ENCODE measurements around the gene PDLIM3.

The PDLIM3 gene

GRCh38 chr4:185580699-185581098 is 45.4 kb upstream of the PDLIM3 start:
- H3K27me3 ChIP-seq (ENCODE audit: low read length): no peaks in the 10 kb centered on the region
- no peak overlapping the region for H3K9ac ChIP-seq (ENCODE audit: low read length)
- H2AFZ ChIP-seq (ENCODE audit: low read depth, low read length, severe bottlenecking): no peak overlapping the region
- peaks cover 27% of the 10 kb centered on the region for H3F3A ChIP-seq (ENCODE audit: insufficient read depth)
- no peaks in the 10 kb centered on the region for H4K20me1 ChIP-seq (ENCODE audit: low read depth, low read length)
- H3K4me3 ChIP-seq (ENCODE audit: insufficient read depth, low read length, poor library complexity, severe bottlenecking): no peak overlapping the region
- H3K4me2 ChIP-seq (ENCODE audit: low read depth, low read length, poor library complexity, severe bottlenecking): no peak overlapping the region
- TF ChIP-seq EZH2phosphoT487 (conservative IDR thresholded peaks at IDR 0.05; ENCODE audit: low read length): no peak
- TF ChIP-seq, protein P1, sequence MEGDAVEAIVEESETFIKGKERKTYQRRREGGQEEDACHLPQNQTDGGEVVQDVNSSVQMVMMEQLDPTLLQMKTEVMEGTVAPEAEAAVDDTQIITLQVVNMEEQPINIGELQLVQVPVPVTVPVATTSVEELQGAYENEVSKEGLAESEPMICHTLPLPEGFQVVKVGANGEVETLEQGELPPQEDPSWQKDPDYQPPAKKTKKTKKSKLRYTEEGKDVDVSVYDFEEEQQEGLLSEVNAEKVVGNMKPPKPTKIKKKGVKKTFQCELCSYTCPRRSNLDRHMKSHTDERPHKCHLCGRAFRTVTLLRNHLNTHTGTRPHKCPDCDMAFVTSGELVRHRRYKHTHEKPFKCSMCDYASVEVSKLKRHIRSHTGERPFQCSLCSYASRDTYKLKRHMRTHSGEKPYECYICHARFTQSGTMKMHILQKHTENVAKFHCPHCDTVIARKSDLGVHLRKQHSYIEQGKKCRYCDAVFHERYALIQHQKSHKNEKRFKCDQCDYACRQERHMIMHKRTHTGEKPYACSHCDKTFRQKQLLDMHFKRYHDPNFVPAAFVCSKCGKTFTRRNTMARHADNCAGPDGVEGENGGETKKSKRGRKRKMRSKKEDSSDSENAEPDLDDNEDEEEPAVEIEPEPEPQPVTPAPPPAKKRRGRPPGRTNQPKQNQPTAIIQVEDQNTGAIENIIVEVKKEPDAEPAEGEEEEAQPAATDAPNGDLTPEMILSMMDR (IDR thresholded peaks at IDR 0.05; ENCODE audit: insufficient read depth, low read length, poor library complexity, severe bottlenecking): no peak
- no peaks in the 10 kb centered on the region for H3K36me3 ChIP-seq (ENCODE audit: low read length)
- no peaks in the 10 kb centered on the region for H3K9me2 ChIP-seq (replicated peaks; ENCODE audit: insufficient read depth, low read length)
- H3K27ac ChIP-seq (ENCODE audit: low read depth, low read length): no peak overlapping the region
- peaks cover 8% of the 10 kb centered on the region; the same call in 1 of the 2 replicates for H3K79me2 ChIP-seq (ENCODE audit: insufficient read depth, low read length)
- H3K9me3 ChIP-seq (ENCODE audit: insufficient read depth, low read length): no peaks in the 10 kb centered on the region

DNA sequence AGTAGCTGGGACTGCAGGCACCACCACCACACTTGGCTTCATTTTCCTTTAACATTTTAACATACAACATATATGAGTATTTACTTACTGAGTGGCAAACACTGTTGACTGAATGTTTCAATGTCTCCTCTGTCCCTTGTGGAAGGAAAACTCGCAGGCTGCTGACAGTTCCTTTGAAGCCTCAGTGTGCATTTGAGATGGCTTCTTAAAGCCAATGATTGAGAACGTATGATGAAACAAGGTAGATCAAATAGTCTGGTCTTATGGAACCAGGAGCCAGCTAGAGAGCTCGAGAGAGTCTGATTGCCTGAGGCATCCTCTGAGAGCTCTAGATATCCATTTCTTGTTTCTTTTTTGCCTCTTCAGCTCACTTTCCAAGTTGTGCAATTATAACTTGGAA is 43.0 kb upstream of the PDLIM3 start:
- TF ChIP-seq, protein P1 (IDR thresholded peaks at IDR 0.05; ENCODE audit: insufficient read depth, low read length, poor library complexity, severe bottlenecking): no peak
- TF ChIP-seq EZH2phosphoT487 (conservative IDR thresholded peaks at IDR 0.05; ENCODE audit: low read length): no peak
- H3K36me3 ChIP-seq (ENCODE audit: low read length): no peaks in the 10 kb centered on the region
- H3K9me2 ChIP-seq (replicated peaks; ENCODE audit: insufficient read depth, low read length): no peaks in the 10 kb centered on the region
- H3K9me3 ChIP-seq (ENCODE audit: insufficient read depth, low read length): no peaks in the 10 kb centered on the region
- H3K27ac ChIP-seq (ENCODE audit: low read depth, low read length): no peak overlapping the region
- no peak overlapping the region for H3K4me2 ChIP-seq (ENCODE audit: low read depth, low read length, poor library complexity, severe bottlenecking)
- peaks cover 10% of the 10 kb centered on the region for H3F3A ChIP-seq (ENCODE audit: insufficient read depth)
- H3K9ac ChIP-seq (ENCODE audit: low read length): no peak overlapping the region
- no peaks in the 10 kb centered on the region for H4K20me1 ChIP-seq (ENCODE audit: low read depth, low read length)
- H3K79me2 ChIP-seq (ENCODE audit: insufficient read depth, low read length): no peaks in the 10 kb centered on the region
- no peak overlapping the region for H3K4me3 ChIP-seq (ENCODE audit: insufficient read depth, low read length, poor library complexity, severe bottlenecking)
- H3K27me3 ChIP-seq (ENCODE audit: low read length): no peaks in the 10 kb centered on the region
- no peak overlapping the region for H2AFZ ChIP-seq (ENCODE audit: low read depth, low read length, severe bottlenecking)

DNA sequence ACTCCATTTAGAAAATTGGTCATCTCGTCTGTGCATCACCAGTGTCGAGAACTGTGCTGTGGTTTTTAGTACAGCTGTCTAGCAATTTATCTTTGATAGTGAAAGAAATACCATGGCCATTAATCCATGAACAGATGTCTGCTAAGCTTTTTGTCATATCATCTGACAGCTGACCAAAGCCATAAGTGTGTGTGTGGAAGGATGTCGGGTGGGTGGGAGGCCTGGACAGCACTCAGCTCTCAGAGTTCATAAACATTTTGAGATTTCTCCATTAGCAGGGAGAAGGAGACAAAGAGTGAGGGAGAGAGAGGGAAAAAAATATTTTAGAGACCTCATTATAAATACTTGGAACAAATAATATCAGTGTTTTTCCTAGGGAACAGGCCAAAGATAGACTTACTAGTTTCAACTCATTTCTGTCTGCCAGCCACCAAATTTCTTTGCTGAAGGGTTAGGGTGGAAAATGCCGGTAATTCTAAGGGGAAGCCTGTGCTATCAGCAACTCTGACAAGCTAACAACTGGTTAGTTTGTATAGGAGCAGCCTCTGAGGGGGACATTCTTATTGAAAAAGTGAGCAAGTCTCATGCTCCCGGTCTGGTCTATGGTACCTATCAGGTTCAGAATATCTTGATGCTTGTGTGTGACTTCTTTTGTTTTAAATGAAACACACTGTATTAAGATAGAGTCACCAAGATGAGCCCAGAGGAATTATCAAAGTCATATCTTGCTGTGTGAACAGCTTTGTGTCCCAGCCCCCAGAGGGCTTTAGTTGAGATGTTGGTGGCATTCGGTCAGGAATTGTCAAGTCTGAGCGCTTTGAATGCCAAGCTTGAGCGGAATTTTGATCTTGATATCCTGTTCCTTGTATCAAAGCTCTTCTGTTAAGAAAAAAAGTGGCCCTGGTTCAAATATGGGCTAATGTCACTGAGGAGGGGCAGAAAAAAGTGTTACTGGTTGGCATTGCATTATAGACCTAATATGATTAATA is 41.9 kb upstream of the PDLIM3 start:
- TF ChIP-seq EZH2phosphoT487 (conservative IDR thresholded peaks at IDR 0.05; ENCODE audit: low read length): no peak
- TF ChIP-seq, protein P1 (IDR thresholded peaks at IDR 0.05; ENCODE audit: insufficient read depth, low read length, poor library complexity, severe bottlenecking): no peak

More for the DNA sequence above, 41.9 kb upstream of the PDLIM3 start:
- Histone ChIP-seq H3K27me3 (ENCODE audit: low read length) (no peaks in the 10 kb centered on the region), H3K36me3 (ENCODE audit: low read length) (no peaks in the 10 kb centered on the region), H3K9me3 (ENCODE audit: insufficient read depth, low read length) (no peaks in the 10 kb centered on the region), H3K4me3 (ENCODE audit: insufficient read depth, low read length, poor library complexity, severe bottlenecking) (no peak overlapping the region), H3K4me2 (ENCODE audit: low read depth, low read length, poor library complexity, severe bottlenecking) (no peak overlapping the region), H3F3A (ENCODE audit: insufficient read depth) (0 out of 2 replicates have a peak, but pooled peaks cover under 1% of the 10 kb centered on the region), H3K79me2 (ENCODE audit: insufficient read depth, low read length) (no peaks in the 10 kb centered on the region), H4K20me1 (ENCODE audit: low read depth, low read length) (no peaks in the 10 kb centered on the region), H3K27ac (ENCODE audit: low read depth, low read length) (no peak overlapping the region), H2AFZ (ENCODE audit: low read depth, low read length, severe bottlenecking) (no peak overlapping the region), H3K9ac (ENCODE audit: low read length) (no peak overlapping the region), H3K9me2 (replicated peaks; ENCODE audit: insufficient read depth, low read length) (no peaks in the 10 kb centered on the region)
